ENCODE measurements around the gene CELSR1.
A peak's percentile ranks its signal among the peaks of the same experiment; 100 is the strongest.

The CELSR1 gene

DNA sequence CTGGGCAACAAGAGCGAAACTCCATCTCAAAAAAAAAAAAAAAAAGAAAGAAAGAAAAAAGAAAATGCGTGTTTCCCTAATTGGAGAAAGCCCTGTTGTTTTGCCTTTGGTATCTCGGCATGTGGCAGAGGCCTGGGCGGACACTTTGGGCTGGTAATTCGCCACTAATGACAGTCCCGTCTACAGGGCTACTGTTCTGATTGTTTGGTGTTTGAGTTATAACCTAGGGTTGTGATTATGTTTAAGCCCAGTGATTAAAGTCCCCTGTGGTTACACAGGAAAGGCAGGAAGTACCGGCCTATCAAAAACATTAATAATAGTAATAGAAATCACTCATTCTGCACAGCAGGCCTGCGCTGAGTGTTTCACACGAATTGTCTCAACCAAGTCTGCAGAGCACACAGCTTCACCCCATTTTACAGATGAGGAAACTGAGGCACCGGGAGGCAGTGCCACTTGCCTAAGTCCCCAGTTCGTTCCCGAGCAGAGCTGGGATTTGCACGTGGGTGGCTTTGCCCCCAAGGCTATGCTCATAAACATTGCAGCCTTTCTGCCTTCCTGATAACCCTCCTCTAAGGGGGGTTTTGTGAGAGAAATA lies 43.6 kb upstream of the CELSR1 start:
- Mint-ChIP-seq H3K9me3 (no peaks in the 10 kb centered on the region), H3K36me3 (ENCODE audit: low read depth) (no peaks in the 10 kb centered on the region), H3K4me1 (peaks cover 26% of the 10 kb centered on the region), H3K4me3 (no peak overlapping the region), H3K27me3 (ENCODE audit: low read depth) (peaks cover 23% of the 10 kb centered on the region), H3K27ac (no peak overlapping the region)
- TF ChIP-seq CTCF (IDR thresholded peaks at IDR 0.05; ENCODE audit: unreplicated experiment in 3 of 3): no peak

GRCh38 chr22:46579751-46580449 lies 42.5 kb upstream of the CELSR1 start:
- H3K4me3 Mint-ChIP-seq: peak overlapping the region; percentile 83 to 91 (median 90)
- no peak for TF ChIP-seq CTCF (IDR thresholded peaks at IDR 0.05; ENCODE audit: unreplicated experiment in 3 of 3)
- peaks cover 26% of the 10 kb centered on the region for H3K4me1 Mint-ChIP-seq
- no peaks in the 10 kb centered on the region for H3K9me3 Mint-ChIP-seq
- no peaks in the 10 kb centered on the region for H3K36me3 Mint-ChIP-seq (ENCODE audit: low read depth)
- peaks cover 19% of the 10 kb centered on the region for H3K27me3 Mint-ChIP-seq (ENCODE audit: low read depth)
- peak overlapping the region in 2 of 3 experiments; percentile 55 to 83 for H3K27ac Mint-ChIP-seq

DNA sequence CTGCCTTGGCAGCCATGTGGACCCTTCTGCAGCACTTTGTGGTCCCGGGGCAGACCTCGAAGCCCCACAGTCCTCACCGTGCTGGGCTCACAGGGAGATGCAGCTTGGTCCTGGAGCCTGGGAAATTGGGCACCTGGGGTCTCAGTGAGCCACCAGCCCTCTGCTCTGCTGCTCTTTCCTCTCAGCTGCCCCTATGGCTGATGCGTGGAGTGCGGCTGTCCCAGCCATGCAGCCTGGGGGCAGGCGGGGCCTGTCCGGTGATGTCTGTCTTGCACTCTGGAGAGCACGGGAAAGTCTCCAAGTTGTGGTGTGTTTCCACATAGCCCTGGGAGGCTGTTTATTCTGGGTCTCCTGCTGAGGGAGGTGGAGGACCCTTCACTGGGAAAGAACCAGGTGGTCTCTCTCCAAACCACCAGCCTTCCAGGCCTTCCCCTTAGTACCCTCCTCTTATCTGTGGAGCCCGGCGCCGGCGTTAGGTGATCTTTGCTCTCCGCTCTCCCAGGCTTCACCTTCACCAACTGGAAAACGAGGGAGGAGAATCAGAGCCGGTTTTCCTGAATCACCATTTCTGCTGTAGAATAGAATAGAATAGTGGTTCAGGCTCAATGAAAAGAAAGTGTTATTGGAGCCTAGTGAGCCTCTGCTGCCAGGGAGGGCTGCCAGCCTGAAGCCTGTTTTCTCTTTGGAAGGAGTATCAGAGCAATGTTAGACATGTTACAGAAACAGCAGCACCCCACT lies 41.6 kb upstream of the CELSR1 start:
- TF ChIP-seq CTCF (IDR thresholded peaks at IDR 0.05; ENCODE audit: unreplicated experiment in 3 of 3): no peak
- no peaks in the 10 kb centered on the region for H3K36me3 Mint-ChIP-seq (ENCODE audit: low read depth)
- H3K27me3 Mint-ChIP-seq (ENCODE audit: low read depth): peaks cover 10% of the 10 kb centered on the region
- H3K4me3 Mint-ChIP-seq: peak overlapping the region; percentile 83 to 91 (median 90)
- H3K9me3 Mint-ChIP-seq: no peaks in the 10 kb centered on the region
- H3K27ac Mint-ChIP-seq: peak overlapping the region; percentile 36 to 83 (median 55)
- peaks cover 21% of the 10 kb centered on the region for H3K4me1 Mint-ChIP-seq

DNA sequence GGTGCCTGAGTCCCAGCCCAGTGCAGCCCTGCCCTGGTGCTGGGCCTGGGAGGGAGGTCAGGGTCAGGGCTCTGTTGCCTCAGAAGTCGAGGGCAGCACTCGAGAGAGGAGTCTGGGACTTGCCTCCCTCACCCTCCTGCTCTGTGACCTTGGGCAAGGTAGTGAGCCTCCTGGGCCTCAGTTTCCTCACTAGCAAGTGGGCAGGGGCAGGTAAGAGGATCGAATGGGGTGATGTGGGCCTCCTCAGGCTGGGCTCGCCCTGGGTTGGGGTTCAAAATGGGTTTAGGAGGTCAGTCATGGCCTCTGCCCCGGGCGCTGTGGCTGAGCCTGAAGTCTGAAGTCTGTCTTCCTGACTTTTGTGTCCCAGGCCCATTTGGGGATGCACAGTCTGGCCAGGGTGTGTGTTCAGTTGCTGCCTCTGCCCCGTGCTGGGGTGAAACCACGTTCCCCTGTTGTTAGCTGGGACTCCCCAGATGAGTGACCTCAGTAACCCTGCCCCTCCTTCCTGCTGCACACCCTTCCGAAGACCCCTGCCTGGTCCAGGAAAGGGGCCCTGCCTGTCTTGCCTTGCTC lies 40.9 kb upstream of the CELSR1 start:
- H3K27me3 Mint-ChIP-seq (ENCODE audit: low read depth): peaks cover 3% of the 10 kb centered on the region

More for the DNA sequence above, 40.9 kb upstream of the CELSR1 start:
- Mint-ChIP-seq H3K27ac (peak overlapping the region; percentile 36 to 83 (median 55)), H3K4me3 (peak overlapping the region; percentile 83 to 91 (median 90)), H3K9me3 (no peaks in the 10 kb centered on the region), H3K36me3 (ENCODE audit: low read depth) (no peaks in the 10 kb centered on the region), H3K4me1 (peaks cover 21% of the 10 kb centered on the region)
- TF ChIP-seq CTCF (IDR thresholded peaks at IDR 0.05; ENCODE audit: unreplicated experiment in 3 of 3): no peak
